NCI-H774 (cell line): ENCODE measurements around the gene HUWE1.
A peak's percentile ranks its signal among the peaks of the same experiment; 100 is the strongest.
"Not testable (repeated sequence)": the region's sequence is repeated elsewhere in the genome, so short reads cannot be mapped to it uniquely, and the experiment has no call there.

Experiments
- DNase-seq: peaks from one replicate; lab custom pipeline; 2025; lab: John Stamatoyannopoulos, UW

The HUWE1 gene, protein sequence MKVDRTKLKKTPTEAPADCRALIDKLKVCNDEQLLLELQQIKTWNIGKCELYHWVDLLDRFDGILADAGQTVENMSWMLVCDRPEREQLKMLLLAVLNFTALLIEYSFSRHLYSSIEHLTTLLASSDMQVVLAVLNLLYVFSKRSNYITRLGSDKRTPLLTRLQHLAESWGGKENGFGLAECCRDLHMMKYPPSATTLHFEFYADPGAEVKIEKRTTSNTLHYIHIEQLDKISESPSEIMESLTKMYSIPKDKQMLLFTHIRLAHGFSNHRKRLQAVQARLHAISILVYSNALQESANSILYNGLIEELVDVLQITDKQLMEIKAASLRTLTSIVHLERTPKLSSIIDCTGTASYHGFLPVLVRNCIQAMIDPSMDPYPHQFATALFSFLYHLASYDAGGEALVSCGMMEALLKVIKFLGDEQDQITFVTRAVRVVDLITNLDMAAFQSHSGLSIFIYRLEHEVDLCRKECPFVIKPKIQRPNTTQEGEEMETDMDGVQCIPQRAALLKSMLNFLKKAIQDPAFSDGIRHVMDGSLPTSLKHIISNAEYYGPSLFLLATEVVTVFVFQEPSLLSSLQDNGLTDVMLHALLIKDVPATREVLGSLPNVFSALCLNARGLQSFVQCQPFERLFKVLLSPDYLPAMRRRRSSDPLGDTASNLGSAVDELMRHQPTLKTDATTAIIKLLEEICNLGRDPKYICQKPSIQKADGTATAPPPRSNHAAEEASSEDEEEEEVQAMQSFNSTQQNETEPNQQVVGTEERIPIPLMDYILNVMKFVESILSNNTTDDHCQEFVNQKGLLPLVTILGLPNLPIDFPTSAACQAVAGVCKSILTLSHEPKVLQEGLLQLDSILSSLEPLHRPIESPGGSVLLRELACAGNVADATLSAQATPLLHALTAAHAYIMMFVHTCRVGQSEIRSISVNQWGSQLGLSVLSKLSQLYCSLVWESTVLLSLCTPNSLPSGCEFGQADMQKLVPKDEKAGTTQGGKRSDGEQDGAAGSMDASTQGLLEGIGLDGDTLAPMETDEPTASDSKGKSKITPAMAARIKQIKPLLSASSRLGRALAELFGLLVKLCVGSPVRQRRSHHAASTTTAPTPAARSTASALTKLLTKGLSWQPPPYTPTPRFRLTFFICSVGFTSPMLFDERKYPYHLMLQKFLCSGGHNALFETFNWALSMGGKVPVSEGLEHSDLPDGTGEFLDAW (N-terminal part only)

GRCh38 chrX:53686151-53686885 is at the start of gene HUWE1:
HUWE1 (minus strand) TSS chrX:53686719; CDS start chrX:53654107, 32,612 bp downstream.
- peak; percentile 62 for DNase-seq

DNA sequence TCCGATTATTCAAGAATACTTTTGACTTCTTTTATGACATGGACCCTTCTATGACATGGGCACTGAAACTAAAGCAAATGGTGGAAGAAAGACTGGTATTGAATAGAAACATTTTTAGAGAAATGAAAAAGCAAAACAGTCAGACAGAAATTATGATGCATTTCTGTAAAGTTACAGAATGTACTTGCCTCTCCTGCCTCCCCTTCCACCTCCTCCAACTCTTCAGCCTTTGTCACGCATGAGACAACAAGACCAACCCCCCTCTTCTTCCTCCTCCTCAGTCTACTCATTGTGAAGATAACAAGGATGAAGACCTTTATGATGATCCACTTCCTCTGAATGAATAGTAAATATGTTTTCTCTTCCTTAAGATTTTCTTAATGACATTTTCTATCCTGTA is 46.3 kb upstream of the HUWE1 start:
- no peak for DNase-seq

DNA sequence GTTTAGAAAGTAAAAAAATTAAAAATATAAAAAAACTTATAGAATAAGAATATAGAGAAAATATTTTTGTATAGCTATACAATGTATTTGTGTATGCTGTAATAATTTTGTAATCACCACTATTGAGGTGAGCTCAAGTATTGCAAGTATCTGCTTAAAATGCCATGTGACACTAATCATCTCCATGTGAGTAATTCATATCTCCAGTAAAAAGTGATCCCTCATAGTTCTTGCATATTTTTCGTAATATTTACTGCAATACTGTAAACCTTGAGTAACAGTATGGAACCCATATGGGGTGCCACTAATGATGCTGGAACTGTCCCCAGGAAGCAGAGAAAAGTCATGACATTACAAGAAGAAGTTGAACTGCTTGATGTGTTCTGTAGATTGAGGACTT is 43.2 kb upstream of the HUWE1 start:
- no peak for DNase-seq

- DNase-seq, result no peak
Measured at GRCh38 chrX:53728506-53728905, 42.0 kb upstream of the HUWE1 start.

DNA sequence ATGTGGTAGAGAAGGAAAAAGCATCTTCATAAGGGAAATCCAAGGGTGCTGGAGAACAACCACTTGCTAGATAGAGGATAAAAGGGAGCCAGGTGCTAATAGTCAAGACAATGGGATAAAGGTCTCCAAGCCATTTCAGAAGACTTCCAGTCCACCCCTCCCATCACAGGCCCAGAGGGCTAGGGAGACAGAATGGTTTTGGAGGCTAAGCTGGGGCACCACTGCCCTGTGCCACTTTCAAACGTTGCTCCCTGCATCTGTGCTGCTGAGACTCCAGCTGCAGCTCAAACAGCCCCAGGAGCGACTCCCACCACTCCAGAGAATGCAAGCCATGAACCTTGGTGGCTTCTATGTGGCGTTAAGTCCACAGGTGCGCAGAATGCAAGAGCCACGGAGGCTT is 38.4 kb upstream of the HUWE1 start:
- no peak for DNase-seq

DNA sequence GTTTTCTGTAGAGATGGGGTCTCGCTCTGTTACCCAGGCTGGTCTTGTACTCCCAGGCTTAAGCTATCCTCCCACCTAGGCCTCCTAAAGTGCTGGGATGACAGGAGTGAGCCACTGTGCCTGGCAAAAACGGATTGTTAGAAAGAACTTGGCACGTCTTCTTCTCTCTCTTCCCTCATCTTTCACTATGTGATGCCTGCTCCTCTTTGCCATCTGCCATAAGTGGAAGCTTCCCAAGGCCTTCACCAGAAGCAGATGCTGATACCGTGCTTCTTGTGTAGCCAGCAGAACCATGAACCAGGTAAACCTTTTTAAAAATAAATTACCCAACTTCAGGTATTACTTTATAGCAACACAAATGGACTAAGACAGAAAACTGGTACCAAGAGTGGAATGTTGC is 36.9 kb upstream of the HUWE1 start:
- DNase-seq, result no peak

- DNase-seq, result not testable (repeated sequence)
Measured at GRCh38 chrX:53721610-53722009, 35.1 kb upstream of the HUWE1 start.

- not testable (repeated sequence) for DNase-seq
Measured at GRCh38 chrX:53719666-53720065, 33.1 kb upstream of the HUWE1 start.

GRCh38 chrX:53718073-53718472 is 31.6 kb upstream of the HUWE1 start:
- DNase-seq, result no peak

DNA sequence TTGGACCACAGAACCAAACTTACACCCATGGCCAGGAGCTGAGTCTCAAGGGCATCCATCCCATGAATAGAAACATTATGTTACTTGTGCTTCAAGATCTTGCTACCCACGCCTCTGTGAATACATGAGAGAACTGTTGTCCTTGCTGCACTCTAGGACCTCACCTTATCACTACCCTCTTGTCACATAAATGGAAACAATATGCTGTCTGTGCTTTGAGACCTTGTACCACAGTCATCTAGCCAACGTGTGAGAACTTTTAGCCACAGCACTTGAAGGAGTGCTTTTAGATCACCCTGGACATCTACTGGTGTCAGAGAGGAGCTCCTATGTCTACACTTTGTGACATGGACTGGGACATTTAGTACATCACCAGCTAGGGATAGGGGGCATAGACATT is 30.7 kb upstream of the HUWE1 start:
- no peak for DNase-seq

DNA sequence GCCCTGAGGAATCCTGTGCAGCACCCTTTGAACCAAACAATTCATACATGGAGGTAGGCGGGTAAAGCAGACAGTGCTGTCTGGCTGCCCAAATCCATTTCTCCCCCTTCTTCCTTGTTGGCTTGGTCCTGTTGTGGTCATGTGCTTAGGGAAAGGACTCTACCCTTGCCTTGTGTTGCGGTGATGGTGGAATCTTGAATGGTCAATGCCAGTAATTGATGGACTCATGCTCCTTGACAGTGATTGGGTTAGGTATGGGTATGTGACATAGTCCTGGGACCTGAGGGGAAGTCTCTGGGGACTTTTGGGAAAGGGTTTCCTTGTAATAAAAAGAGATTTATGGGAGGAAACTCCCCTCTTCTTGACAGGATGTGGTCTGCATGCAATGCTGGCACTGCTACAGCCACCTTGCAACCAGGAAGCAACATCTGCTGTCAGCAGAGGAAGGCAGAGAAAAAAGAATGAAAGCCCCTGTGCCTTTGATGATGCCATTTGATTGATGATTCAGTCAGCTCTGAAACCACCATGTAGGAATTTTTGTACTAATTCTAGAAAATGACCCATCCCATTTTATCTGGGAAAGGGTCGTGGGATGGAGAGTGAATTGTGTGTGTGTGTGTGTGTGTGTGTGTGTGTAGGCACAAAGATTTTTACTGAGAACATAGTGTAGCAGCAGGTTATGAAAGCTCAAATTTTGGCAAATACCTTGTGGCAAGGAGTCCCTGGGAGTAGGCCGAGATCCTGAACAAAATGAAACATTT is 30.0 kb upstream of the HUWE1 start:
- DNase-seq, result no peak

- DNase-seq, result no peak
Measured at GRCh38 chrX:53715346-53715924, 28.9 kb upstream of the HUWE1 start.

DNA sequence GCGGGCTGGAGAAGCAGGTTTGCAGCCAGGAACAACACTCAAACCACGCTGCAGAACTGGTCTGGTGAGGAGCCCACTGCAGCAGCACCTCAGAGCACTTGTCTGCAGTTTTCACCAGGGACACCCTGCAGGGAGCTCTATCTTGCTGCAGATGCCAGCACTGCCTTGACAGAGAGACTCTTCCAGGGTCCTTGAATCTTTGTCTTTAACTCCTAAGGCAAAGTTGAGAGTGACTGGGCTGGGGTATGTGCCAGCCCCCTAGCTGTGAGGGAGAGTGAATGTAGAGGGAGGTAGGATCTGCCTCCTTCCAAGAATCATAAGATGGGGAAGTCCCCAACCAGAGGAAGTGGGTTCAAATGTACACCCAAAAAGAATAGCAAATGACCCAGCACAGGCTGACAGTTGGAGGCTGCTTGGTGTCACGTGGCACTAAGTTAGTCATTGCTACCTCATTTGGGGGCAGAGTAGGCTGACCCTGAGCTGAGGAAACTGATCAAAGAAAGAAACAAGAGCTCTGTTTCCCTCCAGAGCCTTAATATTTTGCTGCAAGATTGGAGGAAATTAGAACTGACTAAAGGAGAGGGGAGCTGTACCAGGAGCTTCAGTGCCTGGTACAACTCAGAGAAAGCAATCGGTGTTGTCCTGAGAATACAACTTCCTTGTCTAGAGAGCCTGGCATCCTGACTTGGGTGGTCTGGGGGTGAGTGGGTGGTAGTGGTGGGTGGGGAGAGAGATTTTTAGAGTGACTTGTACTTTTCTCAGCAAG is 28.2 kb upstream of the HUWE1 start:
- DNase-seq, result no peak

GRCh38 chrX:53713987-53714579 is 27.6 kb upstream of the HUWE1 start:
- no peak for DNase-seq

GRCh38 chrX:53711436-53711835 is 24.9 kb upstream of the HUWE1 start:
- no peak for DNase-seq

GRCh38 chrX:53704854-53705253 is 18.3 kb upstream of the HUWE1 start:
- DNase-seq, result no peak

GRCh38 chrX:53704294-53704693 is 17.8 kb upstream of the HUWE1 start:
- no peak for DNase-seq

GRCh38 chrX:53695946-53696549 is 9.5 kb upstream of the HUWE1 start:
- peak; percentile 28 for DNase-seq

GRCh38 chrX:53694642-53695041 is 8.1 kb upstream of the HUWE1 start:
- no peak for DNase-seq
